HG03457 (cell line): ENCODE measurements around the gene CTNNA2.

Source experiments
- ATAC-seq: cut with Tn5 transposase; IDR thresholded peaks from one replicate; pipeline ENCODE4 v1.9.1; 2021; ENCODE audit warnings: moderate number of reproducible peaks; ENCODE audit not compliant: unreplicated experiment

Gene CTNNA2

GRCh38 chr2:79611448-79612016, 98.7 kb downstream of the CTNNA2 start:
- ATAC-seq, result no peak

GRCh38 chr2:79612999-79613398, 100.1 kb downstream of the CTNNA2 start:
- no peak for ATAC-seq

- ATAC-seq, result no peak
Observed at GRCh38 chr2:79619442-79619841, 106.6 kb downstream of the CTNNA2 start.

GRCh38 chr2:79619976-79620375, 107.1 kb downstream of the CTNNA2 start:
- no peak for ATAC-seq

GRCh38 chr2:79620679-79621078, 107.8 kb downstream of the CTNNA2 start:
- ATAC-seq, result no peak

- no peak for ATAC-seq
Observed at GRCh38 chr2:79621252-79621651, 108.4 kb downstream of the CTNNA2 start.

GRCh38 chr2:79621755-79622154, 108.9 kb downstream of the CTNNA2 start:
- ATAC-seq, result no peak

- no peak for ATAC-seq
Observed at GRCh38 chr2:79622508-79622907, 109.7 kb downstream of the CTNNA2 start.

GRCh38 chr2:79627237-79627636, 114.4 kb downstream of the CTNNA2 start:
- ATAC-seq, result no peak

GRCh38 chr2:79630060-79630459, 117.2 kb downstream of the CTNNA2 start:
- ATAC-seq, result no peak

GRCh38 chr2:79630972-79631557, 118.2 kb downstream of the CTNNA2 start:
- ATAC-seq, result no peak

GRCh38 chr2:79638410-79638809, 125.6 kb downstream of the CTNNA2 start:
- ATAC-seq, result no peak

GRCh38 chr2:79638954-79639353, 126.1 kb downstream of the CTNNA2 start:
- ATAC-seq, result no peak

- ATAC-seq, result no peak
Observed at GRCh38 chr2:79640001-79640400, 127.2 kb downstream of the CTNNA2 start.

GRCh38 chr2:79649531-79649930, 136.7 kb downstream of the CTNNA2 start:
- no peak for ATAC-seq

- no peak for ATAC-seq
Observed at GRCh38 chr2:79660557-79660956, 147.7 kb downstream of the CTNNA2 start.

- ATAC-seq, result no peak
Observed at GRCh38 chr2:79665091-79665490, 152.2 kb downstream of the CTNNA2 start.

- ATAC-seq, result no peak
Observed at GRCh38 chr2:79666430-79666829, 153.6 kb downstream of the CTNNA2 start.

- ATAC-seq, result no peak
Observed at GRCh38 chr2:79669714-79670113, 156.9 kb downstream of the CTNNA2 start.

GRCh38 chr2:79670198-79670597, 157.3 kb downstream of the CTNNA2 start:
- ATAC-seq, result no peak

GRCh38 chr2:79686884-79687283, 174.0 kb downstream of the CTNNA2 start:
- no peak for ATAC-seq

- ATAC-seq, result no peak
Observed at GRCh38 chr2:79695248-79695647, 182.4 kb downstream of the CTNNA2 start.

GRCh38 chr2:79697200-79697599, 184.3 kb downstream of the CTNNA2 start:
- ATAC-seq, result no peak
